Kidney epithelial cell (primary cell): ENCODE results near the gene CFAP299. TPM values are rescaled to one million over a fixed set of nuclear protein-coding genes. Genes with fewer than 3 reads are reported as not detected.
"Not testable (repeated sequence)": the region's sequence is repeated elsewhere in the genome, so short reads cannot be mapped to it uniquely, and the experiment has no call there.

Source experiments
- DNase-seq: peaks from one replicate; pipeline ENCODE4 v3.0.0-alpha.2; 2010; ENCODE audit warnings: low read depth
- H3K27me3 ChIP-seq: 2 replicates; pipeline ENCODE4 v1.6.0; 2011; ENCODE audit warnings: low read length; ENCODE audit not compliant: control insufficient read depth, insufficient read depth
- H3K36me3 ChIP-seq: 2 replicates; pipeline ENCODE4 v1.5.1; 2011; ENCODE audit warnings: low read length; ENCODE audit not compliant: control insufficient read depth, insufficient read depth
- H3K4me3 ChIP-seq: 2 replicates; pipeline ENCODE4 v1.5.1; 2011; ENCODE audit warnings: low read depth, mild to moderate bottlenecking, control low read depth, low read length
- total RNA-seq: library from RNA; depleted of rRNA; stranded (reverse); fragments of >200 nt; gene quantifications from 2 replicates; pipeline ENCODE4 v1.2.3, GENCODE V29; 2015
- TF ChIP-seq, protein P1 (sequence below): IDR thresholded peaks from 2 replicates; pipeline ENCODE4 v1.5.1; 2011; ENCODE audit warnings: mild to moderate bottlenecking, moderate library complexity, low read length, control low read depth, inconsistent platforms; ENCODE audit not compliant: insufficient read depth, poor library complexity, severe bottlenecking

CFAP299 gene
- total RNA-seq, 1 donor from 2014 or later: not detected

DNA sequence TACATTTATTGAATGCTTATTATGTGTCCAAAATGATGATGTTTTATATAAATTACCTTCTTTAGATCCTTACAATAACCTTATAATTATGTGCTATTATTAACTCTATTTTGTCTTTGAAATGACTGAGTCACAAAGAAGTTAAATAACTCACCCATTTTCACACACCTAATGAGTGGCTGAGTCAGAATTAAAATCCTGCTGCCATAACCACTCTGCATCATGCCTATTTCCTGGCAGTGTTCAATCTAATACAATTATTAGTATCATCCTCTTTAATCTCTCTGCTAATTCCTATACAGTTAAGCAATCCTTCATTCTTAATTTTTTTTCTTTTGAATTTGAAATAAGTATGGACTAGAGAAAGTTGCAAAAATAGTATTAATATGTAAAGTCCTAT lies 342.9 kb downstream of the CFAP299 start:
- Histone ChIP-seq H3K4me3 (no peak overlapping the region), H3K27me3 (no peaks in the 10 kb centered on the region), H3K36me3 (no peaks in the 10 kb centered on the region)
- TF ChIP-seq, protein P1, sequence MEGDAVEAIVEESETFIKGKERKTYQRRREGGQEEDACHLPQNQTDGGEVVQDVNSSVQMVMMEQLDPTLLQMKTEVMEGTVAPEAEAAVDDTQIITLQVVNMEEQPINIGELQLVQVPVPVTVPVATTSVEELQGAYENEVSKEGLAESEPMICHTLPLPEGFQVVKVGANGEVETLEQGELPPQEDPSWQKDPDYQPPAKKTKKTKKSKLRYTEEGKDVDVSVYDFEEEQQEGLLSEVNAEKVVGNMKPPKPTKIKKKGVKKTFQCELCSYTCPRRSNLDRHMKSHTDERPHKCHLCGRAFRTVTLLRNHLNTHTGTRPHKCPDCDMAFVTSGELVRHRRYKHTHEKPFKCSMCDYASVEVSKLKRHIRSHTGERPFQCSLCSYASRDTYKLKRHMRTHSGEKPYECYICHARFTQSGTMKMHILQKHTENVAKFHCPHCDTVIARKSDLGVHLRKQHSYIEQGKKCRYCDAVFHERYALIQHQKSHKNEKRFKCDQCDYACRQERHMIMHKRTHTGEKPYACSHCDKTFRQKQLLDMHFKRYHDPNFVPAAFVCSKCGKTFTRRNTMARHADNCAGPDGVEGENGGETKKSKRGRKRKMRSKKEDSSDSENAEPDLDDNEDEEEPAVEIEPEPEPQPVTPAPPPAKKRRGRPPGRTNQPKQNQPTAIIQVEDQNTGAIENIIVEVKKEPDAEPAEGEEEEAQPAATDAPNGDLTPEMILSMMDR: no peak
- no peak for DNase-seq

DNA sequence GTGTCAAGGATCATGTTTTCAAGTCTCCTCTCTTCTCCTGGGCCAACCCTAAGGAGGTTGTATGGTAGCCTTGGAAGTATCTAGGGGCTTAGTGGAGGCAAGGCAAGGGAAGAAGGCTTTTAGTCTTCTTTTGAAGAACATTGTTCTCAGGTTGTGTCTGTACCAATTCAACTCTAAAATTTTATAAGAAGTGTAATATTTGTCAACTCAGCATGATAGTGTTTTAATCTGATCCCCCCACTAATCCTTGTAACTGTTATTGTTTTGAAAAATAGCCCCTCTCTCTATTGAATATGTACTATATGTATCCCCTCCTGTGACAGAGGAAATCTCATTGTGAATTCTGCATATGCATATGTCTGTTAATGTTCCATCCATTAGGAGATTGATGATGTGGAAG lies 345.4 kb downstream of the CFAP299 start:
- no peaks in the 10 kb centered on the region for H3K27me3 ChIP-seq
- TF ChIP-seq, protein P1: no peak
- DNase-seq: no peak
- H3K36me3 ChIP-seq: no peaks in the 10 kb centered on the region
- H3K4me3 ChIP-seq: no peak overlapping the region

DNA sequence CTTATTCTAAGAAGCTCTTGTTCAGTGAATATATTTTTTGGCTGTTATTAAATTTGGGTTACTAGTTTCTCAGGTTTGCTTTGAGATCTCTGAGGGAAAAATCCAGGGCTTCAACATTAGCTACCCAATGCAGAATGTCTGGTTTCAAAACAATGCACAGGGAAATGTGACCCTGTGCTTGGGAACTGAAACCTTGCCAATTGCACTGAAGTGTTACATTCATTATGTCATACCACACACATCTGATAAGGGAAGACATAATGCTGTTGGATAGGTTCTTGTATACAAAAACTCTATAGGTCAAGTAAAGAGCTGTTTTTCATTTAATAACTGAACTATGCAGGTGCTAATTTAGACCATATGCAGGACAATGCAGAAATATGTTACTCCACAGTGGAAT lies 349.7 kb downstream of the CFAP299 start:
- H3K27me3 ChIP-seq: no peaks in the 10 kb centered on the region
- TF ChIP-seq, protein P1: no peak
- peak; percentile 29 for DNase-seq

DNA sequence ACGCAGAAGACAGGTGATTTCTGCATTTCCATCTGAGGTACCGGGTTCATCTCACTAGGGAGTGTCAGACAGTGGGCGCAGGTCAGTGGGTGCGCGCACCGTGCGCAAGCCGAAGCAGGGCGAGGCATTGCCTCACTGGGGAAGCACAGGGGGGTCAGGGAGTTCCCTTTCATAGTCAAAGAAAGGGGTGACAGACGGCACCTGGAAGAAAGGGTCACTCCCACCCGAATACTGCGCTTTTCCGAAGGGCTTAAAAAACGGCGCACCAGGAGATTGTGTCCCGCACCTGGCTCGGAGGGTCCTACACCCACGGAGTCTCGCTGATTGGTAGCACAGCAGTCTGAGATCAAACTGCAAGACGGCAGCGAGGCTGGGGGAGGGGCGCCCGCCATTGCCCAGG lies 352.2 kb downstream of the CFAP299 start:
- H3K4me3 ChIP-seq, DNase-seq, H3K27me3 ChIP-seq, H3K36me3 ChIP-seq: not testable (repeated sequence)

More for the DNA sequence above, 349.7 kb downstream of the CFAP299 start:
- Histone ChIP-seq H3K36me3 (no peaks in the 10 kb centered on the region), H3K4me3 (no peak overlapping the region)

DNA sequence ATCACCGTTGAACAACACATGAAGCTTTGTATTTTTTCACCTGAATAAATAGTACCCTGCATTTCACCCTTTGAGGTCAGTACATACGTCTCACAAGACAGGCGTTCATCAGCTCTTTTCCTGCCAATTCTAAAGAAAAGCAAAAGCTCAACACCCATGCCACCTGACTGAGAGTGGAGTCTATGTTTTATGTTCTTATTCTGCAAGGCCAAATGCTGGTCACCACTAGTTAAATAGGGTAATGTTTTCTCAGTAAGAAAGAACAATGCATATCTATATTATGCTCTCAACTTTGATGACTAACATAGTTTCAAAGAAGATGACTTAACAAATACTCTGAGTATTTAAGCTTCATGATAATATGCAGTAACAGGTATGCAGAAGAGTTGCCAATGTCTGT lies 358.6 kb downstream of the CFAP299 start:
- Histone ChIP-seq H3K27me3 (no peaks in the 10 kb centered on the region), H3K36me3 (no peaks in the 10 kb centered on the region), H3K4me3 (no peak overlapping the region)
- TF ChIP-seq, protein P1: no peak
- peak; percentile 32 for DNase-seq

DNA sequence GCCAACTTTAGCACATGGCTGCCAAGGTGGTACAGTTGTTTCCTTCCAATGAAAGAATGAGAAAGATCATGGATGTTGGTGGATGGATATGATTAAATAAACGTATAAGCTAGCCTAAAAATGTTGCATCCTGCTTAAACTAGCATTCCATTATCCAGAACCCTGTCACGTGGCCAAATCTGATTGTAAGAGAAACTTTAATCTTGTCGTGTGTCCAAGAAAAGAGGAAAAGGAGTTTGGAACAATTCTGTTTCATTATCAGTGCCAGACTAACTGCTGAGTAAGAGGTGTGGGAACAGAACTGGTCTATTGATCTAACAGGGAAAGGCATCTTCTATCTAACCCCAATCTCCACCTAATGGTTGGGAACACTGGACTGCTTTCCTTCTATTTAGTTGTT lies 369.8 kb downstream of the CFAP299 start:
- Histone ChIP-seq H3K36me3 (no peaks in the 10 kb centered on the region), H3K4me3 (no peak overlapping the region), H3K27me3 (no peaks in the 10 kb centered on the region)
- no peak for DNase-seq
- TF ChIP-seq, protein P1: no peak
